Activated CD8-positive, alpha-beta memory T cell treated with anti-CD3 and anti-CD28 coated beads for 4 hours (primary cell): Measurements from ENCODE around the gene SLC38A8.

Experiments used
- DNase-seq, 2 donors: peaks; one replicate each; pipeline ENCODE4 v3.0.0-alpha.2; 2020; ENCODE audit warnings: low read depth in 2 of 2

SLC38A8 gene

DNA sequence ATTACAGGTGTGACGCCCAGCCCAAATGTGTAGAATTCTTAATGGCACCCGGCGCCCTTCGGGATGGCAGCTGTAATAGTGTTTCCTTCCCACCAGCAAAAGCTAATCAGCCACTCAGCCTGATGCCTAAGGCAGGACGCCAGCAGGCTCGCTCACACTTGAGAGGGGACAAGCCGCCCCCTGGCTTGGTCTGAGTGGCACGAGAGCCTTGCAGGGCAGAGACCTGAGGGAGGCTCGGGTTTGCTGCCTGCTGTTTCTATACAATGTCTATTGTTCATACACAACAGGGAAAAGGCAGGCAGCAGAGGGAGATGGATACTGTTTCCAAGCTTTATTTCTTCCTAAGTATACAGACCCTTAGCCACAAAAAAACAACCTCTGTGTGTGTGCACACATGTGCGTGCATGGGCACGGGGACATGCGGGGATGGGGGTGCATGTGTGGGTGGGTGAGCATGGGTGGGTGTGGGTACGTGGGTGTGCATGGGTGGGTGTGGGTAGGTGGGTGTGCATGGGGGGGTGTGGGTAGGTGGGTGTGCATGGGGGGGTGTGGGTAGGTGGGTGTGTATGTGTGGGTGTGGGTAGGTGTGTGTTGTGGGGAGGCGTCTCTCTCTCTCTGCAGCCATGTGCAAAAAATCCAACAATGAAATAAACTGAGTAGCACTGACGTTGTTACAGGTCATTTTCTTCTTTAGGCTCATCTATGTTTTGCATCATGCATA lies 10.0 kb downstream of the SLC38A8 start:
- DNase-seq: no peak

DNA sequence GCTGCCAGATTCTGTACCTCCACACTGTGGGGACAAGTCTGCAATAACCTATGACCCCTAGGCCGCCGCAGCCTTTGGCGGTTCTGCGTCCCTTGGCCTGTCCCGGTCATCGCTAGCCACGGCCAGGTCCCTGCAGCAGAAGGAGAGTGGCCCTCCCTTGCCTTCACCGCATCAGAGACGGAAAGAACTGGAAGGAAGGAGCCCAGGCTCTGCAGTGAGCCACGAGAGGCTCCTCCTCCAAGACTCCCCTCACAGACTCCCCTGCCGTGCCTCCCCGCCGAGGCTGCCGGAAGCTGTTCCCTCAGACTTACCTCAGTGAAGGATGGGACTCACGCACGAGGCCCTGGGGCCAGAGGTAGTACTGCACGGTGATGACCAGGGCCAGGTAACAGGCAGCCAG lies 11.0 kb downstream of the SLC38A8 start:
- DNase-seq: no peak

DNA sequence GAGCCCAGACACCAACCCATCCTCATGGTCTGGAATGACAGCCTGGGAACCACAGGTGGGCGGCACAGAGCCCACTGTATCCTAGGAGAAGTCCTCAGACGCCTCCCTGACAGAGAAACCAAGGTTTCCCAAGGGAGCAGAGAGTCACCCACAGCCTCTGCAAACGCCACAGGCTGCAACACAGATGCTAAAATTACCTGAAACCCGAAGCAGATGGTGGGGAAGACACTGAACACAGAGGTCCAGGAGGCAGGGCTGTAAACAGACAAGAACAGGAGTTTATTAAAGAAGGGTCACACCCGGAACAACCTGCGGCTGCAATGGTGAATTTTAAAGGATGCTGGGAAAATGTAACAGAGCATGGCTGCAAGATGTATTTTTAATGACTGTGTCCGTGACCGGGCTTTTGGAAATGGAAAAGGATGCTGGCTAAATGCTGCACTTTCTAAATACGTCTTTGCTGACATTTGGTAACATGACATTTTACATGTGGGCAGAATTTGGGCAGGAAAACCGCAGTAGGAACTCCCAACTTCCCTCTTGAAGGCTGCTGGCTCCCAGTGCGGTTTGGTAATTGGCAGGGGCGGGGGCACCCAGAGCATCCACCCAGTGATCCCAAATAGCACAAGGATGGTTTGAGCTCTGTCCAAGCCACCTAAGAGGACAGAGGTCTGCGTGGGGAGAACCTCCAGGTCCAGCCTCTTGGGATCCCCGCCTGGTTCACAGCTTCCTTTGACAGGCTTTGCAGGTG lies 13.1 kb downstream of the SLC38A8 start:
- no peak for DNase-seq

DNA sequence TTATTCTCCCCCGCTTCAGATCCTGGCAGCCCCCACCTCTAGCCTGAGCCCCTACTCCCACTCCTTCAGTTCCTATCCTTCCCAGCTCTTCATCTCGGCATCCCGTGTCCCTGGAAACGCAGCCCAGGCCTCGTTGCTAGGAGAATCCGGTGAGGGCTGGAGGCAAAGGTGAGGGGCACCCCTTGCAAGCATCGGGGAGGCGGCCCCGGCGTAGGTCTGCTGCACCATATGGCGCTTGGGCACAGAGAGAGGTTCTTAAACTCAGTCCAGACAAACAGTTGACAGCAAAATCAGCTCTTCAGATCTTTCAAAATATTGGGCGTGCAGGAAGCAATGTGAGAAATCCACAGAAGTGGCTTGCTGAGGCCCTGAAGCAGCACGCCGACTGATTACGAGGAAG lies 15.0 kb downstream of the SLC38A8 start:
- no peak for DNase-seq

DNA sequence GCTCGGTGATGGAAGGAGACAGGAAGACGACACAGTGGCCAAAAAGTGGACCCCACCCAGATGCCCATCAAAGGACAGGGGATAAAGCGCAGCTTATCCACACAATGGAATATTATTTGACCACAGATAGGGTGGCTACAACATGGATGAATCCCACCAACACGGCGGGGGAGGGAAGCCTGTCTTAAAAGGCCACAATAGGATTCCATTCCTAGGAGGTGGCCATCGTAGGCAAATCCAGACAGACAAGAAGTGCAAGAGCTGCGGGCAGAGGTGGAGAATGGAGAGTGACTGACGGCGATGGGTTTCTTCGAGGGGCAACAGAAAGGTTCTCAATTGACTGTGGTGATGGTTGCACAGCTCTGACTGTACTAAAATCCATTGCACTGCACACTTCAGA lies 16.0 kb downstream of the SLC38A8 start:
- no peak for DNase-seq

DNA sequence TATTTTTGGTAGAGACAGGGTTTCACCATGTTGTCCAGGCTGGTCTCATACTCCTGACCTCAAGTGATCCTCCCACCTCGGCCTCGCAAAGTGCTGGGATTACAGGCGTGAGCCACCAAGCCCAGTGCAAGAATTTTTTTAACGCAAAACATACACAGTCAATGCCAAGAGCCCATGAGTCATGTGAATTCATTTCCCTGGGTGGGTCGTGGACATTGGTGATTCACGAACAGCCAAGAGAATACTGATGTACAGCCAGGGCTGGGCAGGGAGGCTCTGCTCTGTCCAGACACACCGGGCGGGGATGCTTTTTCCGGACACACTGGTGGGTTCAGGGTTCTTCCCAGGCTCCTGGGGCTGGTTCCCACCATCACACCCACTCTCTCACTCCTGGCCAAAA lies 17.7 kb downstream of the SLC38A8 start:
- DNase-seq: no peak

DNA sequence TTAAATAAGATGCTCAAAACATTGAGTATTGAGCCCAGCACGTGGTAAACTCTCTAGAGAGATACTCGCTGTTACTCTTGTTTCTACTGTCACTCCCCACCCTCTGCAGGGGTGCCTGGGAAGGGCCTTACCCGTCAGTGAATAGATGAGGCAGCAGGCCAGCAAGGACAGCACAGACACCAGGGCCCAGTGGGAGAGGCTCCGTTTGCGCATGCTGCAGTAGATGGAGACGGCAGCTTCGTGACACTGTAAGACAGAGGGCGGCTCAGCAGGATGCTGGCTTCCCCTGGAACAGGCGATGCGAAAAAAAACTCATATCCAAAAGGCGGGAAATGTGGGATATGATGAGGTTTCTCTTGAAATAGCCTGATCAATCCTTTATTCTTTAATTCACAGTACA lies 20.0 kb downstream of the SLC38A8 start:
- DNase-seq: no peak

DNA sequence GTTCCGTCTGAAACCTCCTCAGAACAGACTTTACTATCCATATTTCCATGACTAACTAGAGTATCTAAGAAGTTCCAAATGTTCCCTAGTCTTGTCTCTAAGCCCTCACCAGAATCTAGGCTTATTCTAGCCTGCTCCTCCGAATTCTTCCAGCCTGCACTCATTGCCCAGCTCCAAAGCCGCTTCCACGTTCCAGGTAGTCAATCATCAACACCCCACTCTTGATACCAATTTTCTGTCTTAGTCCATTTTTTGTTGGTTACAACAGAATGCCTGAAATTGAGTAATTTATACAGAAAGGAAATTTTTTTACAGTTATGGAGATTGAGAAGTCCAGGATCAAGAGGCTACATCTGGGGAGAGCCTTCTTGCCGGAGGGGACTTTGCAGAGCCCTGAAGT lies 21.1 kb downstream of the SLC38A8 start:
- DNase-seq: no peak

DNA sequence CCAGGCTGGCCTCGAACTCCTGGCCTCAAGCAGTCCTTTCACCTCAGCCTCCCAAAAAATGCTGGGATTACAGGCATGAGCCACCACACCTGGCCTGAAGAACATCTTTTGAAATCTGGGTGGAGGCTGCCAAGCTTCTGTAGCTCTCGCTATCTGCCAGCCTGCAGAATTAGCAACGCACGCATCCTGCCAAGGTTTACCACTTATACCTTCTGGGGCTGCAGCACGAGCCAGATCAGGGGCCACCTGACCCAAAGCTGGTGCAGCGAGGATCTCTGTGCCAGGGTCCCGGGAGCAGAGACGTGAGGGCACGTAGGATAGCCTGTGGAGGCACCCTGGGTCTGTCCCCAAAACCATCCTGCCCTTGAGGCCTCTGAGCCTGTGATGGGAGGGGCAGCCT lies 22.2 kb downstream of the SLC38A8 start:
- no peak for DNase-seq

DNA sequence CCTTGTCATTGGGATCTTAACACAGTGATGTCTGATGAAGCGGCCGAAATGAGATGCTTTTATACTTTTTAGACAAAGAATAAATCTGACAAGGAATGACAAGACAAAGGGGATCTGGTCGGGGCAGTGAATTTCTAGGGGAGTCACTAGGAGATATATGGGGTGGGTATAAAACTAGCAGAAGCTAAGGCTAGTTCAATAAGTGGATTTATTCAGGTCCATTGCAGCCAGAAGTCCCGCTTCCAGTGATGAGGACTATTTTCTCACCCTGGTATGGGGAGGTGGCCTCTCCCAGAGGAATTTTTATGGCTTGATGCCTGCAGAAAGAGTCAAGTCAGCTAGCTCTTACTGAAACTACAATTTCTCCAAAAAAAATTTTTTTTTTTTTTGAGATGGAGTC lies 23.9 kb downstream of the SLC38A8 start:
- no peak for DNase-seq

DNA sequence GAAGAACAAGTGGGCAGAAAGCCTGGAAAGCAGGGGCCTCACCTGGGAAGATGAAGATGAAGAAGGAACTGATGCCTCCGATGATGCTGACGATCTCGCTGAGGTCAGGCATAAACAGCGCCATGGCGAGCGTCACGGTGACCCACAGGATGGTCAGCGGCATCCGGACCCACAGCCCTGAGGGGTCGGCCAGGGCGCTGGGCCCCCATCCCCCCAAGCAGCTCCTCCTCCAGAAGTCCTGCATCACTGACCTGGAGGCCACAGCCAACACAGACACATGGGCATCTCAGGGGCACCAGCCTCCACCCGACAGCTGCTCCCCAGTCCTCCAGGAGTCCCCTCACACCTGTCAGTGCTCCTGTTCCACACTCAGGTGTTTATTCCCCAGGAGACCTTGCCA lies 26.1 kb downstream of the SLC38A8 start:
- no peak for DNase-seq

DNA sequence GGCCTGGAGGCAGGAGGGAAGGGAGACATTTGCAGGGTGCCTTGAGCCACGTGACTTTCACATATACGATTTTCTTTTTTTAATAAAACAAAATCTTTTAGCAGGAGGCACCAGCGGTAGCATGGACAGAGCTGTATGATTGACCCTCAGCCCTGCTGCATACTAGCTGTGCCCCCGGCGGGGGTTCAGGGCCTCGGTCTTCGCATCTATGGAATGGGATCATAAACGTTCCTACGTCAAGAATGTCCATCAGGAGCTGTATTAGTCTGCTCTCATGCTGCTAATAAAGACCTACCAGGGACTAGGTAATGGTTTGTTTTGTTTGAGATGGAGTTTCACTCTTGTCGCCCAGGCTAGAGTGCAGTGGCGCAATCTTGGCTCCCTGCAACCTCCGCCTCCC lies 27.2 kb downstream of the SLC38A8 start:
- no peak for DNase-seq

DNA sequence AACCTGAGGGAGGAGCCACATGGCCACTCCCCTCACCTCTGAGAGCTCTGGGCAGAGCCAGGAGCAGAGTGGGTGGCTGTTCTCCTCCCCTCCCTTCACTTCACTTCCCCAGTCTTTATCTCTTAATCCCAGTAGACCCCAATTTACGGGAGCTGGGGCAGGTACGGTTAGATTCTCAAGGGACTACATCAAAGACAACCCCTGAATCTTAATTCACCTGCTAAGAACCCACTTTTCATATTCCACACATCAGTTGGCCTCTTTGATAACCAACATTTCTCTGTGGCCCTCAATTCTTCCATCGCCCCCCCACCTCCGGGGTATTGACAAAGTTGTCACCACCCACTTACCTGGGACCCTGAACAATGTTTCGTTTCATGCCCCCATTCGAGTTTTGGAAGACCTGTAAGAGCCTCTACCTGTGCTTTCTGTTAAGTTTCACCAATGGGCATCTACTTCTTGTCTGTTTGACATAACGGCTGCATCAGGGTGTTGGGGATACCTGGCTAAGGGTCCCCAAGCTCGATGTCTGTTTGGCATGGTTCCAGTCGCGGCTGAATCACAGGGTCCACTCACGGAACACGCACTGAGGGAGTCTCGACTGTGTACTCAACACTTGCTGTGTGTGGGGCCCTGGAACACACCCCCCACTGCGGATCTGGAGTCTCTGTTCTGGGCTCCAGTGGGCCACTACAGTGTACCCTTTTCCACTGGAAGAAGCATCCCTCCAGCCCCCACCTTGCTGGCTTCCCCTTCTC lies 27.8 kb downstream of the SLC38A8 start:
- no peak for DNase-seq

DNA sequence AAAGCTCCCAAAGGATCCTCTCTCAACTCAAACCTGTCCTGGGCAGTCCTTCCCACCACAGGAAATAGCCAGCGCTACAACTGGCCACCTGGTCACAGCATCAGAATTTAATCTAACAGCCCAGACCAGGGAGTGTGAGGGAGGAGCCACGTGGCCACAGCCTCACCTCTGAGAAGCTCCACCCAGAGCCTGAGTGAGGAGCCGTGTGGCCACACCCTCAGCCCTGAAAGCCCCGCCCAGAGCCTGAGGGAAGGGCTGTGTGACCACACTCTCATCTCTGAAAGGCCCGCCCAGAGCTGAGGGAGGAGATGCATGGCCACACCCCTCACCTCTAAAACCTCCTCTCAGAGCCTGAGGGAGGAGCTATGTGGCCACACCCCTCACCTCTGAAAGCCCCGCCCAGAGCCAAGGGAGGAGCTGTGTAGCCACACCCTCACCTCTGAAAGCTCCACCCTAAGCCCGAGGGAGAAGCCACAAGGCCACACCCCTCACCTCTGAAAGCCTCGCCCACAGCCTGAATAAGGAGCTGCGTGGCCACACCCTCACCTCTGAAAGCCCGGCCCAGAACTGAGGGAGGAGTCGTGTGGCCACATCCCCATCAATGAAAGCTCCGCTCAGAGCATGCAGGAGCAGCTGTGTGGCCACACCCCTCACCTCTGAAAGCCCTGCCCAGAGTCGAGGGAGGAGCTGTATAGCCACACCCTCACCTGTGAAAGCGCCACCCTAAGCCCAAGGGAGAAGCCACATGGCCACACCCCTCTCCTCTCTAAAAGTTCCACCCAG lies 28.6 kb downstream of the SLC38A8 start:
- DNase-seq: no peak

DNA sequence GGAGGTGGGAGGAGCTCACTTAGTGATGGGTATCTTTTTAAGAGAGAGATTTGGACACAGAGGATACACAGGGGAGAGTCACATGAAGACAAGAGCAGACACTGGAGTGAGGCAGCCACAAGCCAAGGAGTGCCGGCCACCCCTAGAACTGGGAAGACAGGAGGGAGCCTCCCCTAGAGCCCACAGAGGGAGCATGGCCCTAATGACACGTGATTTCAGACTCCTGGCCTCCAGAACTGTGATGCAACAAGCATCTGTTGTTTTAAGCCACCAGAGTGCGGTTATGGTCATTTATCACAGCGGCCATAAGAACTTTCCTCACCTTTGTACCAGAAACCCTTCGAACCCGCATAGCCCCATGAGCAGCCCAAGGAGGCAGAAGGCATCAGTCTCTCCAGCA lies 33.3 kb downstream of the SLC38A8 start:
- DNase-seq: no peak

DNA sequence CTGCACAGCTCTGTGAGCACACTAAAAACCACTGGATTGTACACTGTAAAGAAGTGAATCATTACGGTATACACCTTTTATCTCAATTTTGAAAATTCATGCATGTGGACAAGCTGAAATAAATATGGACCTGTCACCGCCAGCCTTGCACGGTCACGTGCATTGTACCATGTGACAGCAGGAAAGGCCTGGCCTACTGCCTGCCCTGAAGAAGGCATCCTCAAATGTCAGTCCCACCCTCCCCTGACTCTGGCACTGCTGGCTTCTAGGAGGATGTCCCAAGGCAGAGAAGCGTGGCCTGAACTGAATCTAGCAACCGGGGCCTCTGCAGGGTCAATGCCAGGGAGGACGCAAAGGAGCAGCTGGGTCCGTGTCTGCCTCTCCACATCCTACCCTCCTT lies 34.6 kb downstream of the SLC38A8 start:
- DNase-seq: no peak

DNA sequence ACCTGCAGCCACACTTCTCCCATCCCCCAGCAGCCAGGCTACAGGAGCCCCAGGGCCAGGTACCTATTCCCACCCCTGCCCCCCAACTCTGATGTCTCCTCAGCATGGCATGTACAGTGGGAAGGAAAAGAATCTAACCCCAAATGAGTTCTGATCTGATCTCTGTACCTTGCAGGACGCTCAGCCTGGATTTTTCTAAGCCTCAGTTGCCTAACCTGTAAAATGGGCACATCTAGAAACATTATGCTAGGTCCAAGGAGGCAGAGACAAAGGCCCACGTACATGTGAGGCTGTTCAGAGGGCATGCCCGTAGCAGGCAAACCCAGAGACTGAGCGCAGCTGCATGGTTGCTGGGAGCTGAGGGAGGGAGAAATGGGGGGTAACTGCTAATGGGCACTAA lies 35.1 kb downstream of the SLC38A8 start:
- no peak for DNase-seq

DNA sequence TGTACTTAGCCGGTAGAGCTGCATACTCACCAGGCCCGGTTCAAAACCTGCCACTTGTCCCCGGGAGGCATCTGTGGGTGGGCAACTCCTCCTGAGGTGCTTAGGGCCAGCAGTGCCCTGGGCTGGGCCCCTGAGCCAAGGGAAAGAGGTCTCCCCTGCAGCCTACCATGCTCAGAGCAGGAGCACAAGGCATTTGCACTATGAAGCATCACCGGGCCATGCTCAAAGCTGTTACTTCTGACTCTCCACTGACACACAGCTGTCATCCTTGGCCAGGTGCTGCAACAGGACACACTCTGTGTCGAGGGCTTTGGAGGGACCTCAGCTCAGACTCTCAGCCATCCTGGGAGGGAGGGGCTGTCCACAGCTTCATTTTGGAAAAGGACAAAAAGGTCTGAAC lies 37.2 kb downstream of the SLC38A8 start:
- no peak for DNase-seq

DNA sequence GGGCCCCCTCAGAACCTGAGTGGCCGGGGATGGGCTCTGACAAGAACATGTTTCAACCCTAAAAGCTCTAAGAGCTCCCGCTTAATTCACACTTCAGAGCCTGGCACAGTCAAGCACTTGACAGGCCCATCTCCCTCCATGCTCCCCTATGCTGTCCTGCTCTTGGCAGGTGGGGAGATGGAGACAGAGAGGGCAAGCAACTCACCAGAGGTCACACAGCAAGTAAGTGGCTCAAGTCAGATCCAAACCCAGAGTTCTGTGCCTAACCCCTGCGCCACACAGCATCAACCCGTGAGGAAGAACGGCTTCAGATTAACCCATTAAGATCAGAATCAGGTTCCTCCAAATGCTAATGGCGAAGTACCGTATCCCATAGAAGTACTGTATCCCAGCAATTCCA lies 38.2 kb downstream of the SLC38A8 start:
- DNase-seq: no peak

DNA sequence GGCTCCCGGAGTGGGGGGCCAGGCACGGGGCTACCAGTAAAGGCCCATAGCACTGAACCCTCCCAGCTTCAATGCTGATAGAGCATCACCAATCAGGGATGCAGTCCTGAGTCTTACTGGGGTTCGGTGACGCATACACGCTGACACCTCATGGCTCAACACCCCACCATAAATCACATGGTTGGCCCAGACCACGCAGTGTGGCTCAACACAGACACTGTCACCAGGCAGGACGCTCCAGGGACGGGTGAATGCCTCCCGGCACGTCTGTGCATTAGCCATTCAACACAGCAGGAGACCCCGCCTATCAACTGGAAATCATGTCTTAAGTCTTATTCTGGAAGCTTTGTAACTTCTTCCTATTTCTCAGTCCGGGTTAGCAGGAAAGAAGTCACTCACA lies 39.6 kb downstream of the SLC38A8 start:
- no peak for DNase-seq

DNA sequence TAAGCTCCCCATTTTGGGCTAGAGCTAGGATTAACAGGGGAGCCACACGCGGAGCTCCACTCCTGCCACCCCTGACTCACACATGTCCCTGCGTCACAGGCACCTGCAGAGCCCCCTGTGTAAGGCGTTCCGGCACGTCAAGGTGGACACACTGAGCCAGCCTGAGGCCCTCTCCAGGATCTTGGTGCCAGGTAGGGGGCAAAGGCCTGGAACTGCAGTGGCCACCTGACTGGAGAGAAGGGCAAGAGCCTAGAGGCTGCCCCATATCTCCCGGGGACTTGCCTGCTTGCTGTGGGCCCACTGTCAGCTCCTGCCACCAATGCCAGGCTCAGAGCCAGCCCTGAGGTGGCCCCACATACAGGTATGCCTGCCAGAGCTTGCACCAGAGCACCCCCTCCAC lies 40.9 kb downstream of the SLC38A8 start:
- DNase-seq: no peak

DNA sequence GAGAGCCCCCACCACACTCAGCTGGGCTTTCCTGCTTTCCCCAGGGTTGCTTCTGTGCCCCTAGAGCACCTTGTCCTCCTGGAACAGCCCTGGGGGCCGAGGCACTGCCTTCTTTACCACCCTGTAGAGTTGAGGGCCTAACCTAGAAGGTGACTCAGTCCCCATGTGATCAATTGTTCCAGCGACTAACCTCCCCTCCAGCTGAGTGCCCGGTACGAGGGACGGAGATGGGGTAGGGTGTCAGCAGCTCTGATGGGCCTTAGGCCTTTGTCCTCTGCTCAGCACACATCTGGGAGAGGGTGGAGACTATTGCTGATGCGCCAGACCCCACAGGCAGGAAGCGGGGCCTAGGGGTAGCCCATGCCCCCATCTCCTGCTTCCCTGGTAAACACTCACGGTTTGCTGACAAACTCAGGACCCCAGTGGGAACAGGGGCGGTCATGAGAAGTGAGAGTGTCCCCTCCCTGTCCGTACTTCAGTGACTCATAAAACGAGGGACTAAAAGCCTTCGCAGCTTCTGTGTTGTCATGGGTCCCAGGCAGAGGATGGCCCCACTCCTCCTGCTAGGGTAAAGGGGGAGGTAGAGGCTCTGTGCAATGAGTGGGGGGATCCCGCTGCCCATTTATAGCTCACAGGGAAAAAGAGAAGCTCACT lies 41.5 kb downstream of the SLC38A8 start:
- no peak for DNase-seq
